ENCODE data around the gene RBM27.

The RBM27 gene

GRCh38 chr5:146232223-146232622 lies 28.8 kb downstream of the RBM27 start:
- Histone ChIP-seq H3K36me3 (ENCODE audit: control insufficient read depth, insufficient read depth, low read length, severe bottlenecking) (peaks cover 73% of the 10 kb centered on the region), H3K9me3 (ENCODE audit: control insufficient read depth, low read length) (no peaks in the 10 kb centered on the region), H3K4me1 (ENCODE audit: control insufficient read depth, insufficient read depth, low read length) (peaks cover 8% of the 10 kb centered on the region), H3K4me3 (ENCODE audit: low read length) (no peak overlapping the region), H3K27me3 (replicated peaks; ENCODE audit: control insufficient read depth, insufficient read depth, low read length) (no peaks in the 10 kb centered on the region), H3K9ac (ENCODE audit: low read length) (no peak overlapping the region)
- DNase-seq (ENCODE audit: low read depth), result no peak

- Histone ChIP-seq H3K4me1 (ENCODE audit: control insufficient read depth, insufficient read depth, low read length) (peaks cover 8% of the 10 kb centered on the region), H3K27me3 (replicated peaks; ENCODE audit: control insufficient read depth, insufficient read depth, low read length) (no peaks in the 10 kb centered on the region), H3K4me3 (ENCODE audit: low read length) (no peak overlapping the region), H3K36me3 (ENCODE audit: control insufficient read depth, insufficient read depth, low read length, severe bottlenecking) (peaks cover 80% of the 10 kb centered on the region), H3K9me3 (ENCODE audit: control insufficient read depth, low read length) (no peaks in the 10 kb centered on the region), H3K9ac (ENCODE audit: low read length) (no peak overlapping the region)
- DNase-seq (ENCODE audit: low read depth), result no peak
Observed at GRCh38 chr5:146233441-146233840, 30.0 kb downstream of the RBM27 start.

GRCh38 chr5:146238973-146239372 lies 35.6 kb downstream of the RBM27 start:
- no peak overlapping the region for H3K9ac ChIP-seq (ENCODE audit: low read length)
- no peak overlapping the region for H3K4me3 ChIP-seq (ENCODE audit: low read length)
- no peak for DNase-seq (ENCODE audit: low read depth)
- peaks cover 25% of the 10 kb centered on the region for H3K4me1 ChIP-seq (ENCODE audit: control insufficient read depth, insufficient read depth, low read length)
- H3K9me3 ChIP-seq (ENCODE audit: control insufficient read depth, low read length), result no peaks in the 10 kb centered on the region
- peaks cover 36% of the 10 kb centered on the region for H3K36me3 ChIP-seq (ENCODE audit: control insufficient read depth, insufficient read depth, low read length, severe bottlenecking)
- no peaks in the 10 kb centered on the region for H3K27me3 ChIP-seq (replicated peaks; ENCODE audit: control insufficient read depth, insufficient read depth, low read length)

- no peaks in the 10 kb centered on the region for H3K27me3 ChIP-seq (replicated peaks; ENCODE audit: control insufficient read depth, insufficient read depth, low read length)
- H3K9me3 ChIP-seq (ENCODE audit: control insufficient read depth, low read length), result no peaks in the 10 kb centered on the region
- peak overlapping the region; percentile 60 for H3K9ac ChIP-seq (ENCODE audit: low read length)
- peaks cover 32% of the 10 kb centered on the region for H3K4me1 ChIP-seq (ENCODE audit: control insufficient read depth, insufficient read depth, low read length)
- peak overlapping the region; percentile 54 for H3K4me3 ChIP-seq (ENCODE audit: low read length)
- DNase-seq (ENCODE audit: low read depth), result peak; percentile 24
- peaks cover 33% of the 10 kb centered on the region for H3K36me3 ChIP-seq (ENCODE audit: control insufficient read depth, insufficient read depth, low read length, severe bottlenecking)
Observed at GRCh38 chr5:146240951-146241350, 37.5 kb downstream of the RBM27 start.

- Histone ChIP-seq H3K4me3 (ENCODE audit: low read length) (no peak overlapping the region), H3K4me1 (ENCODE audit: control insufficient read depth, insufficient read depth, low read length) (peaks cover 41% of the 10 kb centered on the region), H3K9me3 (ENCODE audit: control insufficient read depth, low read length) (no peaks in the 10 kb centered on the region), H3K27me3 (replicated peaks; ENCODE audit: control insufficient read depth, insufficient read depth, low read length) (no peaks in the 10 kb centered on the region), H3K36me3 (ENCODE audit: control insufficient read depth, insufficient read depth, low read length, severe bottlenecking) (peaks cover 14% of the 10 kb centered on the region), H3K9ac (ENCODE audit: low read length) (peak overlapping the region; percentile 38)
- no peak for DNase-seq (ENCODE audit: low read depth)
Observed at GRCh38 chr5:146243247-146243646, 39.8 kb downstream of the RBM27 start.

- no peak overlapping the region for H3K9ac ChIP-seq (ENCODE audit: low read length)
- H3K4me3 ChIP-seq (ENCODE audit: low read length), result no peak overlapping the region
- peaks cover 20% of the 10 kb centered on the region for H3K4me1 ChIP-seq (ENCODE audit: control insufficient read depth, insufficient read depth, low read length)
- H3K27me3 ChIP-seq (replicated peaks; ENCODE audit: control insufficient read depth, insufficient read depth, low read length), result no peaks in the 10 kb centered on the region
- no peaks in the 10 kb centered on the region for H3K9me3 ChIP-seq (ENCODE audit: control insufficient read depth, low read length)
- DNase-seq (ENCODE audit: low read depth), result no peak
- H3K36me3 ChIP-seq (ENCODE audit: control insufficient read depth, insufficient read depth, low read length, severe bottlenecking), result peaks cover 22% of the 10 kb centered on the region
Observed at GRCh38 chr5:146248561-146248960, 45.2 kb downstream of the RBM27 start.

- H3K9ac ChIP-seq (ENCODE audit: low read length), result no peak overlapping the region
- no peaks in the 10 kb centered on the region for H3K27me3 ChIP-seq (replicated peaks; ENCODE audit: control insufficient read depth, insufficient read depth, low read length)
- H3K36me3 ChIP-seq (ENCODE audit: control insufficient read depth, insufficient read depth, low read length, severe bottlenecking), result peaks cover 34% of the 10 kb centered on the region
- no peaks in the 10 kb centered on the region for H3K9me3 ChIP-seq (ENCODE audit: control insufficient read depth, low read length)
- H3K4me1 ChIP-seq (ENCODE audit: control insufficient read depth, insufficient read depth, low read length), result peaks cover 14% of the 10 kb centered on the region
- no peak for DNase-seq (ENCODE audit: low read depth)
- H3K4me3 ChIP-seq (ENCODE audit: low read length), result no peak overlapping the region
Observed at GRCh38 chr5:146249801-146250200, 46.4 kb downstream of the RBM27 start.

Measured in adipocyte (in vitro differentiated cells).